Neural cell (in vitro differentiated cells): ENCODE results near the gene MGST3. TPM values are rescaled to one million over a fixed set of nuclear protein-coding genes. Genes with fewer than 3 reads are reported as not detected.

Source experiments
- H2AFZ ChIP-seq: fragments of 200-600, 300-800 bp; sonication (generic), shearing (Covaris generic); 2 replicates; pipeline ENCODE4 v1.6.0; 2014; ENCODE audit warnings: low read depth, mild to moderate bottlenecking, antibody characterized with exemption, low read length, moderate library complexity
- H3F3A ChIP-seq: fragments of 200-600 bp; shearing (Covaris generic); 2 replicates; pipeline ENCODE4 v1.6.1; 2016; ENCODE audit warnings: mild to moderate bottlenecking, moderate library complexity, mixed read lengths, antibody characterized with exemption, low read length; ENCODE audit not compliant: insufficient read depth, poor library complexity, severe bottlenecking
- H3K27ac ChIP-seq: fragments of 200-600, 300-800 bp; sonication (generic), shearing (Covaris generic); 2 replicates; pipeline ENCODE4 v1.5.1; 2014; ENCODE audit warnings: mild to moderate bottlenecking, low read length, moderate library complexity
- H3K27me3 ChIP-seq: fragments of 300-800, 200-600 bp; sonication (generic), shearing (Covaris generic); 2 replicates; pipeline ENCODE4 v1.6.0; 2014; ENCODE audit warnings: mild to moderate bottlenecking, low read depth, low read length, moderate library complexity; ENCODE audit not compliant: insufficient read depth
- H3K36me3 ChIP-seq: fragments of 300-800, 200-600 bp; sonication (generic), shearing (Covaris generic); 2 replicates; pipeline ENCODE4 v1.5.1; 2014; ENCODE audit warnings: mild to moderate bottlenecking, antibody characterized with exemption, low read length, moderate library complexity; ENCODE audit not compliant: insufficient read depth
- H3K4me2 ChIP-seq: fragments of 300-800, 200-600 bp; sonication (generic), shearing (Covaris generic); 2 replicates; pipeline ENCODE4 v1.6.0; 2014; ENCODE audit warnings: mild to moderate bottlenecking, low read length
- H3K4me3 ChIP-seq: fragments of 300-800, 200-600 bp; sonication (generic), shearing (Covaris generic); 2 replicates; pipeline ENCODE4 v1.5.1; 2014; ENCODE audit warnings: mild to moderate bottlenecking, low read length, moderate library complexity
- H3K79me2 ChIP-seq: fragments of 200-600 bp; shearing (Covaris generic); replicated peaks from 2 replicates; pipeline ENCODE4 v1.6.0; 2014; ENCODE audit warnings: mild to moderate bottlenecking, low read length, moderate library complexity; ENCODE audit not compliant: insufficient read depth
- H3K9ac ChIP-seq: fragments of 300-800, 200-600 bp; sonication (generic), shearing (Covaris generic); 2 replicates; pipeline ENCODE4 v1.6.1; 2016; ENCODE audit warnings: mild to moderate bottlenecking, low read length, mixed read lengths
- H3K9me2 ChIP-seq: fragments of 200-600 bp; shearing (Covaris generic); 2 replicates; pipeline ENCODE4 v1.6.1; 2016; ENCODE audit warnings: mild to moderate bottlenecking, low read length, mixed read lengths; ENCODE audit not compliant: insufficient read depth
- H3K9me3 ChIP-seq: fragments of 200-600, 300-800 bp; sonication (generic), shearing (Covaris generic); 2 replicates; pipeline ENCODE4 v1.6.1; 2016; ENCODE audit warnings: mild to moderate bottlenecking, mixed run types, low read length, moderate library complexity, mixed read lengths
- H4K20me1 ChIP-seq: fragments of 200-600 bp; shearing (Covaris generic); 2 replicates; pipeline ENCODE4 v1.6.1; 2016; ENCODE audit warnings: mild to moderate bottlenecking, mixed run types; ENCODE audit not compliant: insufficient read depth
- CTCF ChIP-seq: fragments of 450-650 bp; IDR thresholded peaks from 2 replicates; pipeline ENCODE4 v1.5.1; 2014; ENCODE audit warnings: antibody characterized with exemption, mild to moderate bottlenecking, moderate library complexity; ENCODE audit not compliant: poor library complexity, severe bottlenecking
- EP300 ChIP-seq: fragments of 450-650 bp; conservative IDR thresholded peaks from 2 replicates; pipeline ENCODE4 v1.6.1; 2014; ENCODE audit warnings: antibody characterized with exemption, mild to moderate bottlenecking, moderate library complexity; ENCODE audit not compliant: poor library complexity, severe bottlenecking
- EZH2 ChIP-seq: fragments of 200-600, 300-800 bp; shearing (Covaris generic), sonication (generic); IDR thresholded peaks from 2 replicates; pipeline ENCODE4 v1.6.1; 2014; ENCODE audit warnings: antibody characterized with exemption, low read length, borderline replicate concordance, mild to moderate bottlenecking; ENCODE audit not compliant: insufficient read depth, poor library complexity, severe bottlenecking
- MXI1 ChIP-seq: fragments of 450-650 bp; conservative IDR thresholded peaks from 2 replicates; pipeline ENCODE4 v1.6.1; 2014; ENCODE audit warnings: antibody characterized with exemption, mild to moderate bottlenecking; ENCODE audit not compliant: poor library complexity, severe bottlenecking
- POLR2AphosphoS5 ChIP-seq: IDR thresholded peaks from 2 replicates; pipeline ENCODE4 v1.6.1; 2012
- RAD21 ChIP-seq: fragments of 450-650 bp; conservative IDR thresholded peaks from 2 replicates; pipeline ENCODE4 v1.6.1; 2014; ENCODE audit warnings: antibody characterized with exemption, mild to moderate bottlenecking, moderate library complexity
- SMC3 ChIP-seq: fragments of 450-650 bp; conservative IDR thresholded peaks from 2 replicates; pipeline ENCODE4 v1.6.1; 2014; ENCODE audit warnings: antibody characterized with exemption, mild to moderate bottlenecking, moderate library complexity; ENCODE audit not compliant: poor library complexity
- TAF1 ChIP-seq: IDR thresholded peaks from 2 replicates; pipeline ENCODE4 v1.6.1; 2012; ENCODE audit warnings: low read depth
- polyA plus RNA-seq: library from polyadenylated mRNA; depleted of rRNA; stranded (reverse); fragments of >200 nt; gene quantifications from 2 replicates; pipeline ENCODE4 v1.2.3, GENCODE V29; 2014
- TF ChIP-seq, protein P1 (sequence below): IDR thresholded peaks from 2 replicates; pipeline ENCODE4 v1.6.1; 2012; ENCODE audit warnings: borderline replicate concordance

The MGST3 gene
- polyA plus RNA-seq, 1 donor from 2014 or later: 219 TPM

- Histone ChIP-seq H3K4me2 (no peak overlapping the region), H4K20me1 (no peaks in the 10 kb centered on the region), H3F3A (no peaks in the 10 kb centered on the region), H3K27me3 (no peaks in the 10 kb centered on the region), H3K4me3 (no peak overlapping the region), H3K9me2 (no peaks in the 10 kb centered on the region), H3K9ac (no peak overlapping the region), H2AFZ (no peak overlapping the region), H3K9me3 (no peaks in the 10 kb centered on the region), H3K27ac (no peak overlapping the region), H3K36me3 (no peaks in the 10 kb centered on the region), H3K79me2 (no peaks in the 10 kb centered on the region)
- no peak for TF ChIP-seq CTCF
- TF ChIP-seq, protein P1, sequence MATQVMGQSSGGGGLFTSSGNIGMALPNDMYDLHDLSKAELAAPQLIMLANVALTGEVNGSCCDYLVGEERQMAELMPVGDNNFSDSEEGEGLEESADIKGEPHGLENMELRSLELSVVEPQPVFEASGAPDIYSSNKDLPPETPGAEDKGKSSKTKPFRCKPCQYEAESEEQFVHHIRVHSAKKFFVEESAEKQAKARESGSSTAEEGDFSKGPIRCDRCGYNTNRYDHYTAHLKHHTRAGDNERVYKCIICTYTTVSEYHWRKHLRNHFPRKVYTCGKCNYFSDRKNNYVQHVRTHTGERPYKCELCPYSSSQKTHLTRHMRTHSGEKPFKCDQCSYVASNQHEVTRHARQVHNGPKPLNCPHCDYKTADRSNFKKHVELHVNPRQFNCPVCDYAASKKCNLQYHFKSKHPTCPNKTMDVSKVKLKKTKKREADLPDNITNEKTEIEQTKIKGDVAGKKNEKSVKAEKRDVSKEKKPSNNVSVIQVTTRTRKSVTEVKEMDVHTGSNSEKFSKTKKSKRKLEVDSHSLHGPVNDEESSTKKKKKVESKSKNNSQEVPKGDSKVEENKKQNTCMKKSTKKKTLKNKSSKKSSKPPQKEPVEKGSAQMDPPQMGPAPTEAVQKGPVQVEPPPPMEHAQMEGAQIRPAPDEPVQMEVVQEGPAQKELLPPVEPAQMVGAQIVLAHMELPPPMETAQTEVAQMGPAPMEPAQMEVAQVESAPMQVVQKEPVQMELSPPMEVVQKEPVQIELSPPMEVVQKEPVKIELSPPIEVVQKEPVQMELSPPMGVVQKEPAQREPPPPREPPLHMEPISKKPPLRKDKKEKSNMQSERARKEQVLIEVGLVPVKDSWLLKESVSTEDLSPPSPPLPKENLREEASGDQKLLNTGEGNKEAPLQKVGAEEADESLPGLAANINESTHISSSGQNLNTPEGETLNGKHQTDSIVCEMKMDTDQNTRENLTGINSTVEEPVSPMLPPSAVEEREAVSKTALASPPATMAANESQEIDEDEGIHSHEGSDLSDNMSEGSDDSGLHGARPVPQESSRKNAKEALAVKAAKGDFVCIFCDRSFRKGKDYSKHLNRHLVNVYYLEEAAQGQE: no peak
- TF ChIP-seq EP300: no peak
- no peak for TF ChIP-seq TAF1
- TF ChIP-seq RAD21: no peak
- TF ChIP-seq POLR2AphosphoS5: no peak
- TF ChIP-seq MXI1: no peak
- no peak for TF ChIP-seq SMC3
- TF ChIP-seq EZH2: no peak
These were observed 43.6 kb downstream of the MGST3 start for GRCh38 chr1:165674599-165674998.

GRCh38 chr1:165675794-165676193, 44.8 kb downstream of the MGST3 start:
- no peak for TF ChIP-seq EZH2
- no peak for TF ChIP-seq EP300
- no peak for TF ChIP-seq RAD21
- no peak for TF ChIP-seq SMC3
- TF ChIP-seq, protein P1: no peak
- no peak for TF ChIP-seq TAF1
- no peak for TF ChIP-seq MXI1
- H2AFZ ChIP-seq: no peak overlapping the region
- no peaks in the 10 kb centered on the region for H3F3A ChIP-seq
- no peaks in the 10 kb centered on the region for H3K9me3 ChIP-seq
- H3K4me3 ChIP-seq: no peak overlapping the region
- no peaks in the 10 kb centered on the region for H3K27me3 ChIP-seq
- no peaks in the 10 kb centered on the region for H3K79me2 ChIP-seq
- H4K20me1 ChIP-seq: no peaks in the 10 kb centered on the region
- no peaks in the 10 kb centered on the region for H3K36me3 ChIP-seq
- H3K27ac ChIP-seq: no peak overlapping the region
- H3K9ac ChIP-seq: no peak overlapping the region
- no peaks in the 10 kb centered on the region for H3K9me2 ChIP-seq
- H3K4me2 ChIP-seq: no peak overlapping the region
